Astrocyte (in vitro differentiated cells and primary cell): ENCODE data around the gene RAP1GAP. TPM values are rescaled to one million over a fixed set of nuclear protein-coding genes. Genes with fewer than 3 reads are reported as not detected.

Experiments used
- DNase-seq: peaks from one replicate; pipeline ENCODE4 v3.0.0-alpha.2; 2010; ENCODE audit warnings: low read depth
- FAIRE-seq: peaks from 2 replicates; lab custom pipeline; 2011; peaks lifted over from hg19 to GRCh38; lab: Jason Lieb, UNC
- H2AFZ ChIP-seq: 2 replicates; pipeline ENCODE4 v1.6.0; 2012; ENCODE audit warnings: low read depth, low read length, inconsistent platforms
- H3K27ac ChIP-seq: 2 replicates; pipeline ENCODE4 v1.5.1; 2011; ENCODE audit warnings: low read depth, low read length, inconsistent platforms
- H3K27me3 ChIP-seq: 2 replicates; pipeline ENCODE4 v1.6.0; 2011; ENCODE audit warnings: low read length, inconsistent platforms; ENCODE audit not compliant: insufficient read depth
- H3K36me3 ChIP-seq: 2 replicates; pipeline ENCODE4 v1.5.1; 2011; ENCODE audit warnings: low read length, inconsistent platforms; ENCODE audit not compliant: insufficient read depth
- H3K4me1 ChIP-seq: 2 replicates; pipeline ENCODE4 v1.5.1; 2011; ENCODE audit warnings: low read length, inconsistent platforms; ENCODE audit not compliant: insufficient read depth
- H3K4me2 ChIP-seq: 2 replicates; pipeline ENCODE4 v1.6.0; 2012; ENCODE audit warnings: low read length, inconsistent platforms
- H3K4me3 ChIP-seq: 2 replicates; pipeline ENCODE4 v1.5.1; 2011; ENCODE audit warnings: low read depth, mild to moderate bottlenecking, low read length, inconsistent platforms; ENCODE audit not compliant: insufficient read depth
- H3K79me2 ChIP-seq: 2 replicates; pipeline ENCODE4 v1.6.0; 2012; ENCODE audit warnings: mild to moderate bottlenecking, low read length, inconsistent platforms; ENCODE audit not compliant: insufficient read depth
- H3K9ac ChIP-seq: 2 replicates; pipeline ENCODE4 v1.6.0; 2012; ENCODE audit warnings: mild to moderate bottlenecking, low read length, inconsistent platforms
- H3K9me3 ChIP-seq: 2 replicates; pipeline ENCODE4 v1.5.1; 2012; ENCODE audit warnings: low read depth, mild to moderate bottlenecking, low read length, inconsistent platforms; ENCODE audit not compliant: insufficient read depth
- H4K20me1 ChIP-seq: 2 replicates; pipeline ENCODE4 v1.6.0; 2012; ENCODE audit warnings: low read length, inconsistent platforms; ENCODE audit not compliant: insufficient read depth
- H3K27ac Mint-ChIP-seq: one replicate; pipeline ENCODE4 v1.8.0; 2021; ENCODE audit warnings: mild to moderate bottlenecking, mixed read lengths; ENCODE audit not compliant: unreplicated experiment
- H3K27me3 Mint-ChIP-seq: one replicate; pipeline ENCODE4 v1.8.0; 2021; ENCODE audit warnings: low read depth, mixed read lengths; ENCODE audit not compliant: unreplicated experiment
- H3K36me3 Mint-ChIP-seq: one replicate; pipeline ENCODE4 v1.8.0; 2021; ENCODE audit warnings: low read depth, mixed read lengths; ENCODE audit not compliant: unreplicated experiment
- H3K4me1 Mint-ChIP-seq: one replicate; pipeline ENCODE4 v1.8.0; 2021; ENCODE audit warnings: low read depth, mixed read lengths; ENCODE audit not compliant: unreplicated experiment
- H3K4me3 Mint-ChIP-seq: one replicate; pipeline ENCODE4 v1.8.0; 2021; ENCODE audit warnings: mild to moderate bottlenecking, moderate library complexity, mixed read lengths; ENCODE audit not compliant: unreplicated experiment
- H3K9me3 Mint-ChIP-seq: one replicate; pipeline ENCODE4 v1.8.0; 2021; ENCODE audit warnings: mild to moderate bottlenecking, mixed read lengths; ENCODE audit not compliant: unreplicated experiment
- CTCF ChIP-seq: IDR thresholded peaks from 2 replicates; pipeline ENCODE4 v1.5.1; 2011; ENCODE audit warnings: low read depth, mild to moderate bottlenecking, inconsistent platforms, low read length, moderate library complexity; ENCODE audit not compliant: insufficient read depth
- EZH2 ChIP-seq: IDR thresholded peaks from 2 replicates; pipeline ENCODE4 v1.6.1; 2012; ENCODE audit warnings: mild to moderate bottlenecking, low read length, inconsistent platforms; ENCODE audit not compliant: insufficient read depth
- total RNA-seq: library from RNA; stranded (reverse); gene quantifications from 2 replicates; pipeline ENCODE4 v1.2.1, GENCODE V29; 2021

RAP1GAP gene
- total RNA-seq, 1 donor from 2014 or later = 3.2 TPM

GRCh38 chr1:21630571-21631343, 38.4 kb downstream of the RAP1GAP start:
- no peak overlapping the region for H3K27ac ChIP-seq
- H2AFZ ChIP-seq = no peak overlapping the region
- H3K4me1 ChIP-seq = peaks cover 7% of the 10 kb centered on the region
- H3K36me3 ChIP-seq = no peaks in the 10 kb centered on the region
- no peaks in the 10 kb centered on the region for H3K9me3 ChIP-seq
- Mint-ChIP-seq H3K27ac (no peak overlapping the region), H3K36me3 (peaks cover 3% of the 10 kb centered on the region), H3K4me1 (peaks cover 8% of the 10 kb centered on the region), H3K27me3 (peaks cover 22% of the 10 kb centered on the region), H3K4me3 (no peak overlapping the region), H3K9me3 (peaks cover 2% of the 10 kb centered on the region)
- H3K4me3 ChIP-seq = no peak overlapping the region
- H3K79me2 ChIP-seq = no peaks in the 10 kb centered on the region
- TF ChIP-seq EZH2 = no peak
- no peak for TF ChIP-seq CTCF
- H4K20me1 ChIP-seq = no peaks in the 10 kb centered on the region
- DNase-seq (no peak), FAIRE-seq (no peak)
- no peak overlapping the region for H3K4me2 ChIP-seq
- no peaks in the 10 kb centered on the region for H3K27me3 ChIP-seq
- H3K9ac ChIP-seq = no peak overlapping the region

- Histone ChIP-seq H2AFZ (no peak overlapping the region), H3K9ac (no peak overlapping the region), H3K4me3 (no peak overlapping the region), H4K20me1 (no peaks in the 10 kb centered on the region), H3K36me3 (no peaks in the 10 kb centered on the region), H3K4me2 (no peak overlapping the region), H3K27me3 (no peaks in the 10 kb centered on the region), H3K27ac (no peak overlapping the region), H3K79me2 (no peaks in the 10 kb centered on the region), H3K9me3 (no peaks in the 10 kb centered on the region), H3K4me1 (peaks cover 7% of the 10 kb centered on the region)
- H3K4me1 Mint-ChIP-seq = peaks cover 4% of the 10 kb centered on the region
- H3K27ac Mint-ChIP-seq = no peak overlapping the region
- peaks cover 29% of the 10 kb centered on the region for H3K27me3 Mint-ChIP-seq
- H3K36me3 Mint-ChIP-seq = peaks cover 3% of the 10 kb centered on the region
- FAIRE-seq = no peak
- H3K9me3 Mint-ChIP-seq = peaks cover 2% of the 10 kb centered on the region
- no peak for DNase-seq
- no peak for TF ChIP-seq CTCF
- TF ChIP-seq EZH2 = no peak
- H3K4me3 Mint-ChIP-seq = no peak overlapping the region
Observed at GRCh38 chr1:21629971-21630370, 39.2 kb downstream of the RAP1GAP start.

- no peak overlapping the region for H3K4me3 Mint-ChIP-seq
- H3K36me3 Mint-ChIP-seq = peaks cover 6% of the 10 kb centered on the region
- FAIRE-seq (no peak), DNase-seq (no peak)
- H3K27ac ChIP-seq = no peak overlapping the region
- H3K4me3 ChIP-seq = no peak overlapping the region
- no peak overlapping the region for H3K4me2 ChIP-seq
- H3K9ac ChIP-seq = no peak overlapping the region
- H3K9me3 Mint-ChIP-seq = peaks cover 2% of the 10 kb centered on the region
- no peaks in the 10 kb centered on the region for H3K27me3 ChIP-seq
- H4K20me1 ChIP-seq = no peaks in the 10 kb centered on the region
- peaks cover under 1% of the 10 kb centered on the region for H3K4me1 Mint-ChIP-seq
- H2AFZ ChIP-seq = no peak overlapping the region
- H3K27me3 Mint-ChIP-seq = peaks cover 30% of the 10 kb centered on the region
- H3K27ac Mint-ChIP-seq = no peak overlapping the region
- H3K36me3 ChIP-seq = no peaks in the 10 kb centered on the region
- no peaks in the 10 kb centered on the region for H3K79me2 ChIP-seq
- peaks cover 7% of the 10 kb centered on the region for H3K4me1 ChIP-seq
- H3K9me3 ChIP-seq = no peaks in the 10 kb centered on the region
- no peak for TF ChIP-seq CTCF
- no peak for TF ChIP-seq EZH2
Observed at GRCh38 chr1:21628798-21629393, 40.3 kb downstream of the RAP1GAP start.
